Hepatocyte (in vitro differentiated cells): ENCODE data around the gene HSD17B3. TPM values are rescaled to one million over a fixed set of nuclear protein-coding genes. Genes with fewer than 3 reads are reported as not detected.

Experiments
- DNase-seq: peaks from one replicate; pipeline ENCODE4 v3.0.0-alpha.2; 2016; ENCODE audit warnings: low spot score
- H2AFZ ChIP-seq: fragments of 200-600 bp; sonication (generic); 2 replicates; pipeline ENCODE4 v1.6.0; 2016; ENCODE audit warnings: antibody characterized with exemption, mild to moderate bottlenecking
- H3K27ac ChIP-seq: fragments of 200-600 bp; sonication (generic); 2 replicates; pipeline ENCODE4 v1.5.1; 2016; ENCODE audit warnings: mild to moderate bottlenecking
- H3K27me3 ChIP-seq: fragments of 200-600 bp; sonication (generic); 2 replicates; pipeline ENCODE4 v1.6.1; 2016
- H3K36me3 ChIP-seq: fragments of 200-600 bp; sonication (generic); replicated peaks from 2 replicates; pipeline ENCODE4 v1.5.1; 2016; ENCODE audit warnings: low read depth; ENCODE audit not compliant: insufficient read depth
- H3K4me1 ChIP-seq: fragments of 200-600 bp; sonication (generic); 2 replicates; pipeline ENCODE4 v1.5.1; 2016; ENCODE audit warnings: mild to moderate bottlenecking, moderate library complexity; ENCODE audit not compliant: insufficient read depth
- H3K4me2 ChIP-seq: fragments of 200-600 bp; sonication (generic); 2 replicates; pipeline ENCODE4 v1.6.0; 2016
- H3K4me3 ChIP-seq: fragments of 200-600 bp; sonication (generic); 2 replicates; pipeline ENCODE4 v1.5.1; 2016; ENCODE audit warnings: mild to moderate bottlenecking
- H3K79me2 ChIP-seq: fragments of 200-600 bp; sonication (generic); 2 replicates; pipeline ENCODE4 v1.6.0; 2017; ENCODE audit warnings: mild to moderate bottlenecking
- H3K9me2 ChIP-seq: fragments of 200-600 bp; sonication (generic); replicated peaks from 2 replicates; pipeline ENCODE4 v1.6.0; 2017; ENCODE audit warnings: mild to moderate bottlenecking; ENCODE audit not compliant: insufficient read depth
- H3K9me3 ChIP-seq: fragments of 200-600 bp; sonication (generic); 2 replicates; pipeline ENCODE4 v1.5.1; 2016; ENCODE audit warnings: low read depth, mild to moderate bottlenecking
- H4K20me1 ChIP-seq: fragments of 200-600 bp; sonication (generic); 2 replicates; pipeline ENCODE4 v1.6.0; 2016; ENCODE audit warnings: mild to moderate bottlenecking; ENCODE audit not compliant: insufficient read depth, poor library complexity, severe bottlenecking
- CTCF ChIP-seq: fragments of 200-600 bp; sonication (generic); IDR thresholded peaks from 2 replicates; pipeline ENCODE4 v1.5.1; 2016; ENCODE audit warnings: antibody characterized with exemption, mild to moderate bottlenecking; ENCODE audit not compliant: poor library complexity
- EZH2 ChIP-seq: fragments of 200-600 bp; sonication (generic); IDR thresholded peaks from 2 replicates; pipeline ENCODE4 v1.6.1; 2016; ENCODE audit warnings: antibody characterized with exemption, mild to moderate bottlenecking, borderline replicate concordance
- EZH2phosphoT487 ChIP-seq: fragments of 200-600 bp; sonication (generic); IDR thresholded peaks from one replicate; pipeline ENCODE4 v1.6.1; 2018; ENCODE audit warnings: antibody characterized with exemption, mild to moderate bottlenecking, low read depth, moderate library complexity; ENCODE audit not compliant: unreplicated experiment, severe bottlenecking
- WGBS: methylation state at CpG from one replicate; pipeline ENCODE4 v1.1.6; 2016; ENCODE audit warnings: low lambda C conversion rate; ENCODE audit errors: missing lambda C conversion rate; 5-methylcytosine and 5-hydroxymethylcytosine counted together
- polyA plus RNA-seq: library from polyadenylated mRNA; unstranded; fragments of >200 nt; fragmentation: Nextera tagmentation; extraction: Ambion mirVana; gene quantifications from 2 replicates; pipeline ENCODE4 v1.2.1, GENCODE V29; 2016
- total RNA-seq: library from RNA; depleted of rRNA; stranded (reverse); fragments of >200 nt; gene quantifications from 2 replicates; pipeline ENCODE4 v1.2.3, GENCODE V29; 2014

The HSD17B3 gene
- total and polyA plus RNA-seq, 2 experiments from 2014 or later: 0.67 to 0.74 TPM

- Histone ChIP-seq H3K9me2 (no peaks in the 10 kb centered on the region), H3K27me3 (no peaks in the 10 kb centered on the region), H4K20me1 (no peaks in the 10 kb centered on the region), H3K4me2 (no peak overlapping the region), H2AFZ (no peak overlapping the region), H3K79me2 (no peaks in the 10 kb centered on the region), H3K27ac (no peak overlapping the region), H3K4me3 (no peak overlapping the region), H3K9me3 (no peaks in the 10 kb centered on the region), H3K36me3 (no peaks in the 10 kb centered on the region), H3K4me1 (no peaks in the 10 kb centered on the region)
- TF ChIP-seq EZH2 (no peak), CTCF (no peak), EZH2phosphoT487 (no peak)
- DNase-seq: no peak
- WGBS: 94% methylated on average over 2 of the region's 2 CpGs
Observed at GRCh38 chr9:96230002-96230401, 72.0 kb downstream of the HSD17B3 start.

GRCh38 chr9:96222132-96222531 lies 79.8 kb downstream of the HSD17B3 start:
- no peaks in the 10 kb centered on the region for H3K9me3 ChIP-seq
- WGBS: 61% methylated on average over 2 of the region's 2 CpGs
- no peak for DNase-seq

GRCh38 chr9:96219900-96220257 lies 82.1 kb downstream of the HSD17B3 start:
- TF ChIP-seq EZH2 (no peak), CTCF (no peak), EZH2phosphoT487 (no peak)
- WGBS: 92% methylated on average over 2 of the region's 2 CpGs
- Histone ChIP-seq H3K4me2 (no peak overlapping the region), H3K79me2 (peaks cover 2% of the 10 kb centered on the region), H3K9me2 (no peaks in the 10 kb centered on the region), H3K9me3 (no peaks in the 10 kb centered on the region), H4K20me1 (no peaks in the 10 kb centered on the region), H2AFZ (no peak overlapping the region), H3K4me3 (no peak overlapping the region), H3K27ac (no peak overlapping the region), H3K27me3 (no peaks in the 10 kb centered on the region), H3K4me1 (peaks cover 27% of the 10 kb centered on the region), H3K36me3 (no peaks in the 10 kb centered on the region)
- DNase-seq: no peak

More at GRCh38 chr9:96222132-96222531, 79.8 kb downstream of the HSD17B3 start:
- Histone ChIP-seq H3K9me2 (no peaks in the 10 kb centered on the region), H3K27ac (no peak overlapping the region), H4K20me1 (no peaks in the 10 kb centered on the region), H3K4me1 (peaks cover 9% of the 10 kb centered on the region), H3K27me3 (no peaks in the 10 kb centered on the region), H2AFZ (no peak overlapping the region), H3K36me3 (no peaks in the 10 kb centered on the region), H3K4me2 (no peak overlapping the region), H3K79me2 (no peaks in the 10 kb centered on the region), H3K4me3 (no peak overlapping the region)
- no peak for TF ChIP-seq EZH2phosphoT487
- peak; percentile 31 for TF ChIP-seq CTCF
